GM21723 (cell line): ENCODE results near the gene FRAS1.
"Not testable (repeated sequence)": the region's sequence is repeated elsewhere in the genome, so short reads cannot be mapped to it uniquely, and the experiment has no call there.

Experiments used
- ATAC-seq: cut with Tn5 transposase; IDR thresholded peaks from one replicate; pipeline ENCODE4 v1.9.1; 2021; ENCODE audit warnings: mild to moderate bottlenecking, moderate library complexity; ENCODE audit not compliant: unreplicated experiment

The FRAS1 gene

GRCh38 chr4:78058591-78059523, 1.7 kb downstream of the FRAS1 start:
- ATAC-seq, result no peak

GRCh38 chr4:78059524-78059889, 2.4 kb downstream of the FRAS1 start:
- no peak for ATAC-seq

DNA sequence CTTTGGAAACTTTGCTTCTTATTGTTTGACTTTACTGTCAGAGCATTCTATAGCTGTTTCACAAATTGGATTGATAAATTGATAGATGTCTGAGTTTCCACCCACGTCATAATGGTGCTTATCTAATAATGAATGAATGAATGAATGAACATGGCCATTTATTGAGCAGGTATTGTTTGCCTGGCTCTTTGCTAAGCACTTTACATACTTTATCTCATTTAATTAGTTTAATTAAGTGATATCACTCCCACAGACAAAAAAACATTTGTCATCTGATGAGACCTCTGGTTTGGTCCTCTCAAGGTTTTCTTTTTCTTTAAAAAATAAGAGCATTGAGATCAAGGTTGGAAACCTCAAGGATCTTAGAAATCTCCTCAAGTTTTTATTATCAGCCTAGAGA, 2.8 kb downstream of the FRAS1 start:
- ATAC-seq, result no peak

DNA sequence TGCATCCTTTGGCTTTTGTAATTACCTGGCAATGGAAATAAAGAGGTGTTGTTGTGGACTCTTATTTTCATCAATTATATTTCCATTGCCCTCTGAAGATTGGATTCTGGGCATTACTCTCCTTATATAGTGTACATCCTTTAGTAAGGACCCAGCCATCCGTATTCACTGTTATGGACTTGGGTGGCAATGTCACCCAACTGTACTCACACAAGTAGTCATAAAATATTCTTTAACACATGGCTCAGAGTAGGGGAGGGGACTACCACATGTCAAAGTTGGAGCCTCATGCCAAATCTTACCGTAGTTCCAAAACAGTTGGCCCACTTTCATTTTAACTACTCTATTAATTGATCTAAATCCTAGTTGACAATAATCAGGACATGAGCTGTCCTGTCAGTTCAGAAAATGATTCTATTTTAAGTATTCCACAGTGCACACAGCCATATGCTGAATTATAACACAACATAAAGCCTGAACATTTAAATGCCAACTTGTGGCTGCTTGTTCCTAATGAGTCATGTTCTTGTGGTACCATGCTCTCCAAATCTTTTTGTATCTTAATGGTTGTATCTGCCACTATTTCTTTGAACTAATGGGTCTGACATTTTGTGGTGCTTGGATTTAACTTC, 4.9 kb downstream of the FRAS1 start:
- ATAC-seq, result no peak

DNA sequence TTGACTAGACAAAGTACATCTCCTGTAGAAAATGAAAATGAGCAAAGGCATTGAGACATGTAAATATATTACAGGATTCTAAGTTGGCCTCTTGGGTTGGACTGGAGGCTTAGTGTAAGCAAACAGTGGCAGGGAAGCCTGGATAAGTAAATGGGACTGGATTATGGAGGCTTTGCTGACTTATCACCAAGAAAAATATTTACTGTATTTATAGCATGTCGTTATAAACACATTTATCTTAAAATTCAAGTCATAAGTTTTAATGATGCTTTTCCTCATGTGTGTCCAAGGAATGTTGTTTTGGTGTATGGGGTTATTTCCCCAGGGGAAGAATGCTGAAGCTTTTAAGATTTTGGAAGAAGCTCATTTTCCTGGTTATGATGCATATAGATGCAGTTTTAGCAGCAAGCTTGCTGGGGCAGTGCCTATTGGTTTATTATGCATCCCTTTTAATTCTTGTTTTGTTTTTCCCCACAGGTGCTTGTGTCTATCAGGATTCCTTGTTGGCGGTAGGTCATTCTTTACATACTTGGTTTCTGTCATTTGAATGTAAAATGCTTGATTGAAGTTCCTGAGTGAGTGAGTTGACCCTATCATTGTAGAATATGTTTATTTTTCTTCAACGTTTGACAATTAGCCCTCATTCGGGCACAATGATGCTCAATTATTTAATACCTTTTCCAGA, 8.5 kb downstream of the FRAS1 start:
- ATAC-seq, result no peak

DNA sequence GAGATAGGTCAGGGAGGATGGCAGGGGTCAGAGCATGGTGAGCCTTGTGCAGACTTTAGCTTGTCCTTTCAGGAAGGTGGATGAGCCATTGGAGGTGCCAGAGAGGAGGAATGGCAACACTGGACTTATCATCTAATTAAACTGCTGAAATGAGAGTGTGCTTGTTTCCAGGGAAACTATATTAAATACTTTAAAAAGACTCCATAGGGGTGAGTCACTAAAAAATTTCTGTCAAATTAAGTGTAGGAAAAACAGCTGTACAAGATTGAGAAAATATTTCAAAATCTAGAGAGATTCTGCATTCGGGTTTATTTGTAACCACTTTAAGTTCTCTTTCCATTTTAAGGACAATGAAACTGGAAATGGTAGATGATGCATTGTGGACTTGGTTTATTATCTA, 11.4 kb downstream of the FRAS1 start:
- no peak for ATAC-seq

- ATAC-seq, result no peak
Observed at GRCh38 chr4:78069319-78069718, 12.2 kb downstream of the FRAS1 start.

- no peak for ATAC-seq
Observed at GRCh38 chr4:78069859-78070258, 12.7 kb downstream of the FRAS1 start.

DNA sequence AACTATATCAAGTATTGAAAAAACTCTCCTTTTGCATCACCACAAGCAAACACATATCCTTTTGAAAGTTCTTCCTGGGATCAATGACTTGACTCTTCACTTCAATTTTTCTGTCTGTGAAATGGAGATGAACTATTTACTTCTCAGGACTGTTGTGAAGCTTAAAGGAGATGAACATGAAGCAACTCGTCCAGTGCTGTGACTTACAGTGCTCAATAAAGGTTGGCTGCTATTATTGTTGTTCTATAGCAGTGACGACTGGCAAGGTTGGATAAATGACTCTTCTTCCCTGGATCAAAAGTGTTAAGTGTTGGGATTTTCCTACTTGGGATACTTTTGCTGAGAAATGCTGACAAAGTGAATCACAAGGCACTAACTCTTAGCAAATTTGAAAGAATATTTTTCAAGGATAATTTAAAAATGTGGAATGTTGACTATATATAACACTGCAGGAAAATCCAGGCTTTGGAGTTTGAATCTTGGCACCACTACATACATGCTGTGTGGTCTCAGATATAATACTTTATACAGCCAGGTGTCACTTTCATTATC, 13.7 kb downstream of the FRAS1 start:
- ATAC-seq, result no peak

DNA sequence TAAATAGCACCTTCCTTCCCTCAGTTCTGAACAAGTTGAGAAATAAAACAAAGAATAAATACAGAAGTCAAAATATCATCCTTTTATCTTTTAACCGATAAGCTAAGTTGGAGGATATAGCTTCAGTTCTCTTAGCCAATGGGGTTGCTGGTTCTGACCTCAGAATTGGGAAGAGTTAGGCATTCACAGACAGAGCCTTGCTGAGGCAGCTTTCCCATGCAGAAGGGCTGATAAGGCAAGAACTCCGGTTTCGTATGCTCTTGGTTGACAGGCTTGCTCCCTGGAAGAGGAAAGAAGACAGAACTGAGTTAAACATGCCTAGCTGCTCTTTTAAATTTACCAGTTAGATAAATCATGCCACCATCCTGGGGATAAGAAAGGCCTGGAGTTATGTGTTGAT, 17.6 kb downstream of the FRAS1 start:
- no peak for ATAC-seq

DNA sequence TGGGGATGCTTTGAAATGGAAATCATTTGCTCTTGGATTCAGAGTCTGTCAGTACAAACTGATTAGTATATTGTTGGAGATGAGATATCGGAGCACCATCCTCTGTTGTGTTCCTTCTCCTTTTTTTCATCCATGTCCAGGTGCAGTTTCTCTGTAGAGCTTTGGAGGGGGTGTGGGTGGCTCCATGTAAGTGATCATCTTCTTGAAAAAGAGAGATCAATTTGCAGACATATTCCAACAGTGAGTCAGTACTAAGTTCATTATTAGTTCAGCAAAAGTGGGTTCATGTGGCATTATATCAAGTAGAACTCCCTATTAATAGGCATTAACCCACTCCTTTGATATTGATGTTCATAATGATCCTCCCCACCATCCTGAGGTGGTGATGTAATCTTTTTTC, 18.9 kb downstream of the FRAS1 start:
- no peak for ATAC-seq

GRCh38 chr4:78078101-78078500, 21.0 kb downstream of the FRAS1 start:
- no peak for ATAC-seq

DNA sequence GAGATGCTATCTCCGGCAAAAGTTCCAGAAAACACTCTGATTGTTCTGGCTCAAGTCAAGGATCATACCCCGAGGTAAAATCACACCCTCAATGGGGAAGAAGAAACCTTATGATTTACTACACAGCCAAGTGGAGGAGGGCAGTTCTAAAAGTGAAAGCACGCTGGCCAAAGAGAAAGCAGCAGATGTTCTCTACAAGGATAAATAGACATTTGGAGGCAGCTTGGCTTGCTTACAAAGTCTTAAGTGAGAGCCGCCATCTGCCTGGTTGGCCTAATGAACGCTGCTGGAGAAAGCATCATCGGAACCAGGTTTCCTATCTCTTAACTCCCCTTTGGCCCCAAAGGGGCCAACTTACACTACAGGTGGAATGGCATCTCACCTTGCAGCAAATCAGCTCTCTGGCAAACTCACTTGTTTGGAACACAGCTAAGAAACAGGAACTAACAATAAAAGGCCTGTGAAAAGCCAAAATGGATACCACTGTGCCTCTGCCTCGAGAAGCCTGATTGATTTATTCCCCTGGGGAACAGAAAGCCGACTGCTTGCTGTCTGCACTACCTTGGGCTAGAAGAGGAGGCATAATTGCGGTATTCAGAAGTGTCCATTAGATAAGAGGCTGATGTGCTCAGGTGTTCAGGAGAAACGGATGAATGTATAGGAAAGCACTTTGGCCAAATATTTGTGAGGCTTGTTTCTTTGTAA, 22.8 kb downstream of the FRAS1 start:
- ATAC-seq, result no peak

GRCh38 chr4:78081541-78081940, 24.4 kb downstream of the FRAS1 start:
- no peak for ATAC-seq

GRCh38 chr4:78083035-78083434, 25.9 kb downstream of the FRAS1 start:
- no peak for ATAC-seq

GRCh38 chr4:78091534-78091933, 34.4 kb downstream of the FRAS1 start:
- ATAC-seq, result no peak

- not testable (repeated sequence) for ATAC-seq
Observed at GRCh38 chr4:78092350-78092749, 35.2 kb downstream of the FRAS1 start.

- no peak for ATAC-seq
Observed at GRCh38 chr4:78092850-78093249, 35.7 kb downstream of the FRAS1 start.

DNA sequence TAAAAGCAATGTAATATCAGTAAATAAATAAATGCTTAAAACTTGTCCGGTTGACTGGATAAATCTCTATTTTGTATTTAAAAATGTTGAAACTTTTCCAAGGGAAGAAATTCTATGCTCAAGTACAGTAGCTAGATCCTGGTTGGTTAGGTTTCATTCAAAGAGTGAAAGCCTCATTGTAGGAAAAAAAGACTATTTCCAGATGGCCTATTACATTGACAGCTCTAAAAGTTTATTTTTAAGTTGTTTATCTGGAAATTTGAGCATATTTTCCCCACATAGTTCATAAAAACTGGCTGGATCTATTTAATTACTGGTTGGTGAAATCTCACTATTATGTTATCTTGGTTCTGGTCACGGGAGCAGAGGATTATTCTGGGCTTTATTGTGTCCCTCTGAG, 38.0 kb downstream of the FRAS1 start:
- no peak for ATAC-seq

GRCh38 chr4:78099058-78099457, 41.9 kb downstream of the FRAS1 start:
- ATAC-seq, result no peak

GRCh38 chr4:78100060-78100459, 42.9 kb downstream of the FRAS1 start:
- ATAC-seq, result no peak
